Body of pancreas (tissue), 4 donors: ENCODE data around the gene GRB2.

Experiments used
- POLR2A ChIP-seq, 3 donors: fragments of 450-650 bp; IDR thresholded peaks; one replicate each; pipeline ENCODE4 v1.6.1; 2016; ENCODE audit warnings: antibody characterized with exemption in 3 of 3, mild to moderate bottlenecking in 2 of 3
- TF ChIP-seq, protein P1 (sequence below), 7 experiments: fragments of 450-650 bp in 4 of 7; fragments of 200-600 bp in 3 of 7; sonication (generic) in 3 of 7; IDR thresholded peaks; one replicate each; pipeline ENCODE4 v1.5.1; 2016 to 2019; ENCODE audit warnings: antibody characterized with exemption in 7 of 7

DNA sequence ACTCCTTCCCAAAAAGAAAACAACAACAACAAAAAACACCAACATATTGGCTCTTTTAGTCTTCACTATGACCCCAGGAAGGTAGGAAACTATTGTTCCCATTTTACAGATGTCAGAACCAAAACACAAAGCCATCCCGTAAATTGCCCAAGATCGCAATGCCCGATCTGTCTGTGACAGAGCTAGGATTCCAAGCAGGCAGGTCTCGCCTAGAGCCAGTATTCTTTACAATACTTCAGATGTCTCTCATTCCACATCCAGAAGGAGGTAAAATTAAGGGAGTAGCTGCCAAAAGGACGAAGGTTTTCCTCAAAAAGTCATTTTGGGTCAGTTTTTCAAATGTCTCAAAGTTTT is 21.7 kb downstream of the GRB2 start:
- TF ChIP-seq, protein P1, sequence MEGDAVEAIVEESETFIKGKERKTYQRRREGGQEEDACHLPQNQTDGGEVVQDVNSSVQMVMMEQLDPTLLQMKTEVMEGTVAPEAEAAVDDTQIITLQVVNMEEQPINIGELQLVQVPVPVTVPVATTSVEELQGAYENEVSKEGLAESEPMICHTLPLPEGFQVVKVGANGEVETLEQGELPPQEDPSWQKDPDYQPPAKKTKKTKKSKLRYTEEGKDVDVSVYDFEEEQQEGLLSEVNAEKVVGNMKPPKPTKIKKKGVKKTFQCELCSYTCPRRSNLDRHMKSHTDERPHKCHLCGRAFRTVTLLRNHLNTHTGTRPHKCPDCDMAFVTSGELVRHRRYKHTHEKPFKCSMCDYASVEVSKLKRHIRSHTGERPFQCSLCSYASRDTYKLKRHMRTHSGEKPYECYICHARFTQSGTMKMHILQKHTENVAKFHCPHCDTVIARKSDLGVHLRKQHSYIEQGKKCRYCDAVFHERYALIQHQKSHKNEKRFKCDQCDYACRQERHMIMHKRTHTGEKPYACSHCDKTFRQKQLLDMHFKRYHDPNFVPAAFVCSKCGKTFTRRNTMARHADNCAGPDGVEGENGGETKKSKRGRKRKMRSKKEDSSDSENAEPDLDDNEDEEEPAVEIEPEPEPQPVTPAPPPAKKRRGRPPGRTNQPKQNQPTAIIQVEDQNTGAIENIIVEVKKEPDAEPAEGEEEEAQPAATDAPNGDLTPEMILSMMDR (IDR thresholded peaks at IDR 0.05) = no peak
- TF ChIP-seq POLR2A (IDR thresholded peaks at IDR 0.05) = no peak
